ENCODE data around the gene WDR4.
"Not testable (repeated sequence)": the region's sequence is repeated elsewhere in the genome, so short reads cannot be mapped to it uniquely, and the experiment has no call there.

The WDR4 gene

DNA sequence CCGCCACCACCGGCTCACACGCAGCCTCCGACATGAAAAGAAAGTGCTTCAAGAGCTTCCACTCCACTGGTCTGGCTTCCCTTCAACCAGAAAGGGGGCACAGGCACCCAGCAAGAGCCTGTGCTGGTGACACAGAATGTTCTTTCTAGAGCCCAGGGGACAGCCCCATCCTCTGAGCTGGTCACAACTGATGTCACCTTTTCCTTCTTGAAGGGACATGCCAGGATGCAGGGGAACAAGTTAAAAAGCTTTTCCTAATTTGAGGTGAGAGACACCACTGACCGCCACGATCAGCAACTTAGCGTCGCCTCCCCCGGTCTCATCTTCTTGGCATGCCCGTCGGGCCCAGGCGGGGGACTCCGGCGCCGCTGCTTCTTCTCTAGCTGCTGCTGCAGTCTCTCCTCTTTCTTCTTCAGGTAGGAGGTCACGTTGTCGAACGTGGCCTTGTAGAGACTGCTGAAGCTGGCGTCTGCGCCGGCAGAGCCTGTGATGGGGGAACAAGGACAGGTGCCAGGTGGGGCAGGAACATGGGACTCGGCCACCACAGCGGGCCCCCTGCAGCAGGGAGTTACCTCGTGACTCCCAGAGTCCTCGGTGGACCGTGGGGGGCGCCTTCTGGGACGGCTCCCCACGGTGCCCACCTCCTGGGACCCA, 29.5 kb downstream of the WDR4 start:
- Histone ChIP-seq H3K4me3 (ENCODE audit: low read depth, low read length) (no peak overlapping the region), H3K27me3 (ENCODE audit: control insufficient read depth, insufficient read depth, low read length) (no peaks in the 10 kb centered on the region), H3K36me3 (ENCODE audit: control insufficient read depth, insufficient read depth, low read length) (peaks cover 79% of the 10 kb centered on the region), H3K9me3 (ENCODE audit: control insufficient read depth, insufficient read depth, low read length) (no peaks in the 10 kb centered on the region), H3K9ac (ENCODE audit: low read depth, low read length) (peak overlapping the region; percentile 24), H3K4me1 (ENCODE audit: control insufficient read depth, insufficient read depth, low read length) (no peaks in the 10 kb centered on the region)

- Histone ChIP-seq H3K4me3 (ENCODE audit: low read depth, low read length) (no peak overlapping the region), H3K36me3 (ENCODE audit: control insufficient read depth, insufficient read depth, low read length) (peaks cover 77% of the 10 kb centered on the region), H3K9me3 (ENCODE audit: control insufficient read depth, insufficient read depth, low read length) (no peaks in the 10 kb centered on the region), H3K4me1 (ENCODE audit: control insufficient read depth, insufficient read depth, low read length) (no peaks in the 10 kb centered on the region), H3K9ac (ENCODE audit: low read depth, low read length) (peak overlapping the region; percentile 24), H3K27me3 (ENCODE audit: control insufficient read depth, insufficient read depth, low read length) (no peaks in the 10 kb centered on the region)
Measured at GRCh38 chr21:42848932-42849758, 30.2 kb downstream of the WDR4 start.

- H3K4me1 ChIP-seq (ENCODE audit: control insufficient read depth, insufficient read depth, low read length); H3K9ac ChIP-seq (ENCODE audit: low read depth, low read length); H3K27me3 ChIP-seq (ENCODE audit: control insufficient read depth, insufficient read depth, low read length); H3K9me3 ChIP-seq (ENCODE audit: control insufficient read depth, insufficient read depth, low read length); H3K4me3 ChIP-seq (ENCODE audit: low read depth, low read length): not testable (repeated sequence)
- peaks cover 71% of the 10 kb centered on the region for H3K36me3 ChIP-seq (ENCODE audit: control insufficient read depth, insufficient read depth, low read length)
Measured at GRCh38 chr21:42848144-42848931, 31.0 kb downstream of the WDR4 start.

DNA sequence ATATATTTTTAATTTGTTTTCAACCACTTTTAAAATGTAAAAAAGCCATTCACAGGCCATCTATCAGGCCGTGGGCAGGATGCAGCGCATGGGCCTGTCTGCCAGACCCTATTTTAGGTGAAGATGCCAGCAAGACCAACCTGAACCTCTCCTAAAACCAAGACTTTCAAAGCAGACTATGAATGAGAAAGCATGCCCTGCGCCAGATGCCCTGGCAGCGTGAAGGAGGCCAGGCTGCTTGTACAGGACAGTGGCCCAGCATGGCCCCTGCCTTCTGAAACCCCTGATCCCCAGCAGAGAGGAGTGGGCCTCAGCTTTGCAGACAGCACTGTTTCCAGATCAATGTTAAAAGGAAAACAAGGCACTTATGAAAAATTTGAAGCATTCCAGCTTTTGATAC, 31.6 kb downstream of the WDR4 start:
- no peak overlapping the region for H3K4me3 ChIP-seq (ENCODE audit: low read depth, low read length)
- no peak overlapping the region for H3K9ac ChIP-seq (ENCODE audit: low read depth, low read length)
- peaks cover 65% of the 10 kb centered on the region for H3K36me3 ChIP-seq (ENCODE audit: control insufficient read depth, insufficient read depth, low read length)
- no peaks in the 10 kb centered on the region for H3K9me3 ChIP-seq (ENCODE audit: control insufficient read depth, insufficient read depth, low read length)
- H3K27me3 ChIP-seq (ENCODE audit: control insufficient read depth, insufficient read depth, low read length): no peaks in the 10 kb centered on the region
- H3K4me1 ChIP-seq (ENCODE audit: control insufficient read depth, insufficient read depth, low read length): no peaks in the 10 kb centered on the region

- H3K4me1 ChIP-seq (ENCODE audit: control insufficient read depth, insufficient read depth, low read length): no peaks in the 10 kb centered on the region
- H3K27me3 ChIP-seq (ENCODE audit: control insufficient read depth, insufficient read depth, low read length): no peaks in the 10 kb centered on the region
- H3K4me3 ChIP-seq (ENCODE audit: low read depth, low read length): no peak overlapping the region
- H3K9ac ChIP-seq (ENCODE audit: low read depth, low read length): no peak overlapping the region
- H3K9me3 ChIP-seq (ENCODE audit: control insufficient read depth, insufficient read depth, low read length): no peaks in the 10 kb centered on the region
- H3K36me3 ChIP-seq (ENCODE audit: control insufficient read depth, insufficient read depth, low read length): peaks cover 66% of the 10 kb centered on the region
Measured at GRCh38 chr21:42847051-42847707, 32.2 kb downstream of the WDR4 start.

- H3K4me1 ChIP-seq (ENCODE audit: control insufficient read depth, insufficient read depth, low read length): no peaks in the 10 kb centered on the region
- no peaks in the 10 kb centered on the region for H3K27me3 ChIP-seq (ENCODE audit: control insufficient read depth, insufficient read depth, low read length)
- no peaks in the 10 kb centered on the region for H3K9me3 ChIP-seq (ENCODE audit: control insufficient read depth, insufficient read depth, low read length)
- H3K4me3 ChIP-seq (ENCODE audit: low read depth, low read length): no peak overlapping the region
- peaks cover 58% of the 10 kb centered on the region for H3K36me3 ChIP-seq (ENCODE audit: control insufficient read depth, insufficient read depth, low read length)
- no peak overlapping the region for H3K9ac ChIP-seq (ENCODE audit: low read depth, low read length)
Measured at GRCh38 chr21:42846221-42846620, 33.1 kb downstream of the WDR4 start.

DNA sequence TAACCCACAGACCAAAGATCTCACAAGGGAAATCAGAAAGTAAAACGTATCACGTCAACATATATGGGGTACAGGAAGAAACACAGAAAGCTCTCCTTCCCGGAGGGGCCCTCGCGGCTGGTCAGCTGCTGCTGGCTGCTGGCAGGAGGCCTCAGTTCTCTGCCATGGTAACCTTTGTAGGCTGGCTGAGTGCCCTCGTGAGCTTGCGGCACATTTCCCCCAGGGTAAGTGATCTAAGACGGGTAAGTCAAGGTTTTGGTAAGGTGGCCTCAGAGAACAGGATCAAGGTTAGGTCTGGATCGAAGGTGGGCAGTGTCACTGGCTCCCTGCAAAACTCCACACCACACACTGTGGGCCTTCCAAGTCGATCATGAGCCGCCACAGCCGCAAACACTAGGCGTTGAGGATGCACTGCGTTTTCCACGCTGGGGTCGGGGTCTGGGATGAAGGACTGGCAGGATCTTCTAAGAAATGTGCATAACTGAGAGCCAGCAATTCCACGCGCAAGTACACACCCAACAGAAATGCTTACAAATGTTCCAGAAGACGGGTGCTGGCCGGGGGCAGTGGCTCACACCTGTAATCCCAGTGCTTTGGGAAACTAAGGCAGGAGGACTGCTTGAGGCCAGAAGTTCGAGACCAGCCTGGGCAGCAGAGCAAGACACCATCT, 33.9 kb downstream of the WDR4 start:
- no peak overlapping the region for H3K4me3 ChIP-seq (ENCODE audit: low read depth, low read length)
- H3K4me1 ChIP-seq (ENCODE audit: control insufficient read depth, insufficient read depth, low read length): no peaks in the 10 kb centered on the region
- no peaks in the 10 kb centered on the region for H3K27me3 ChIP-seq (ENCODE audit: control insufficient read depth, insufficient read depth, low read length)
- no peak overlapping the region for H3K9ac ChIP-seq (ENCODE audit: low read depth, low read length)
- H3K36me3 ChIP-seq (ENCODE audit: control insufficient read depth, insufficient read depth, low read length): peaks cover 58% of the 10 kb centered on the region
- no peaks in the 10 kb centered on the region for H3K9me3 ChIP-seq (ENCODE audit: control insufficient read depth, insufficient read depth, low read length)

GRCh38 chr21:42844411-42845113, 34.8 kb downstream of the WDR4 start:
- no peak overlapping the region for H3K9ac ChIP-seq (ENCODE audit: low read depth, low read length)
- peaks cover 56% of the 10 kb centered on the region for H3K36me3 ChIP-seq (ENCODE audit: control insufficient read depth, insufficient read depth, low read length)
- H3K27me3 ChIP-seq (ENCODE audit: control insufficient read depth, insufficient read depth, low read length): no peaks in the 10 kb centered on the region
- no peaks in the 10 kb centered on the region for H3K9me3 ChIP-seq (ENCODE audit: control insufficient read depth, insufficient read depth, low read length)
- H3K4me1 ChIP-seq (ENCODE audit: control insufficient read depth, insufficient read depth, low read length): no peaks in the 10 kb centered on the region
- no peak overlapping the region for H3K4me3 ChIP-seq (ENCODE audit: low read depth, low read length)

DNA sequence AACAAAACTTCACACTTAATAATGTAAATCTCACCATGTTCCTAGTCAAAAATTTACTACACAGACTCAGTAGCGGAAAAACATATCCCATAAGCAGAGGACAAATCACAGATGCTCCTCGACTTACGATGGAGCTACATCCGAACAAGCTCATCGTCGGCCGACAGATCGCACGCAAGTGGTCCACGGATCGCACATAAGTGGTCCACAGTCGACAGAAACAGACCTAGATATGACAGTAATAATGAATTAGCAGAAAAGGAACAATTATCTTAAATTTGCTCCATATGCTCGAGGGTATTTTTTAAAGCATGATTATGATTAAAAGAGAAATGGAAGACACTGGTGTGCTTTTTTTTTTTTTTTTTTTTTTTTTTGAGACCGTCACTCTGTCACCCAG, 36.3 kb downstream of the WDR4 start:
- H3K9me3 ChIP-seq (ENCODE audit: control insufficient read depth, insufficient read depth, low read length): no peaks in the 10 kb centered on the region
- H3K4me1 ChIP-seq (ENCODE audit: control insufficient read depth, insufficient read depth, low read length): no peaks in the 10 kb centered on the region
- H3K9ac ChIP-seq (ENCODE audit: low read depth, low read length): no peak overlapping the region
- H3K36me3 ChIP-seq (ENCODE audit: control insufficient read depth, insufficient read depth, low read length): peaks cover 51% of the 10 kb centered on the region
- H3K4me3 ChIP-seq (ENCODE audit: low read depth, low read length): no peak overlapping the region
- H3K27me3 ChIP-seq (ENCODE audit: control insufficient read depth, insufficient read depth, low read length): no peaks in the 10 kb centered on the region

GRCh38 chr21:42841916-42842655, 37.3 kb downstream of the WDR4 start:
- not testable (repeated sequence) for H3K9me3 ChIP-seq (ENCODE audit: control insufficient read depth, insufficient read depth, low read length); H3K4me3 ChIP-seq (ENCODE audit: low read depth, low read length); H3K9ac ChIP-seq (ENCODE audit: low read depth, low read length); H3K4me1 ChIP-seq (ENCODE audit: control insufficient read depth, insufficient read depth, low read length); H3K27me3 ChIP-seq (ENCODE audit: control insufficient read depth, insufficient read depth, low read length)
- peaks cover 48% of the 10 kb centered on the region for H3K36me3 ChIP-seq (ENCODE audit: control insufficient read depth, insufficient read depth, low read length)

Measured in iPS-15b (cell line).